DOHH2 (cell line): ENCODE data around the gene LKAAEAR1.

Source experiments
- EZH2phosphoT487 ChIP-seq: fragments of 200-600 bp; sonication (generic); IDR thresholded peaks from 2 replicates; pipeline ENCODE4 v1.6.1; 2017; ENCODE audit warnings: borderline replicate concordance, mild to moderate bottlenecking, antibody characterized with exemption, low read length, moderate library complexity, mixed read lengths
- TF ChIP-seq, protein P1 (sequence below): fragments of 200-600 bp; sonication (generic); IDR thresholded peaks from one replicate; pipeline ENCODE4 v1.5.1; 2014; ENCODE audit warnings: antibody characterized with exemption, mild to moderate bottlenecking, low read depth, low read length; ENCODE audit not compliant: poor library complexity, severe bottlenecking

DNA sequence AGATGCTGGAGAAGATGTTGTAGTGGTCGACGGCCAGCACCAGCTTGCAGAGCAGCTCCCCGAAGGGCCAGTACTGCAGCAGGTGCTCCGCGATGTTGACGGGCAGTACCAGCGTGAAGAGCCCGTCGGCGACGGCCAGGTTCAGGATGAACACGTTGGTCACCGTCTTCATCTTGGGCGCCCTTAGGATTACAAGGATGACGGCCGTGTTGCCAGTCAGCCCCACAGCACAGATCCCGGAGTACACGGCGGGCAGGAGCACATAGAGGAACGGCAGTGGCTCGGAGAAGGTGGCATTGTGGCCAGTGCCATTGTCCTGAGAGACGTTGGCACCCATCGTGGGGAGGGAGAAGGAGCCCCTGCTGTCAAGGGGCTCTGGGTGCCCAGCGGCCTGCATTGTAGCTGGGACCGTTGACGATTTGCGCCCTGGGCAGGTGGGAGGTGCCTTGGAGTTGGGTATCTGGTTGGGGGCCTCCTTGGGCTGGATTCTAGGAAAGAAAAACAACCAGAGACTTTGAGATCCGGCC lies 22.3 kb upstream of the LKAAEAR1 start:
- TF ChIP-seq, protein P1, sequence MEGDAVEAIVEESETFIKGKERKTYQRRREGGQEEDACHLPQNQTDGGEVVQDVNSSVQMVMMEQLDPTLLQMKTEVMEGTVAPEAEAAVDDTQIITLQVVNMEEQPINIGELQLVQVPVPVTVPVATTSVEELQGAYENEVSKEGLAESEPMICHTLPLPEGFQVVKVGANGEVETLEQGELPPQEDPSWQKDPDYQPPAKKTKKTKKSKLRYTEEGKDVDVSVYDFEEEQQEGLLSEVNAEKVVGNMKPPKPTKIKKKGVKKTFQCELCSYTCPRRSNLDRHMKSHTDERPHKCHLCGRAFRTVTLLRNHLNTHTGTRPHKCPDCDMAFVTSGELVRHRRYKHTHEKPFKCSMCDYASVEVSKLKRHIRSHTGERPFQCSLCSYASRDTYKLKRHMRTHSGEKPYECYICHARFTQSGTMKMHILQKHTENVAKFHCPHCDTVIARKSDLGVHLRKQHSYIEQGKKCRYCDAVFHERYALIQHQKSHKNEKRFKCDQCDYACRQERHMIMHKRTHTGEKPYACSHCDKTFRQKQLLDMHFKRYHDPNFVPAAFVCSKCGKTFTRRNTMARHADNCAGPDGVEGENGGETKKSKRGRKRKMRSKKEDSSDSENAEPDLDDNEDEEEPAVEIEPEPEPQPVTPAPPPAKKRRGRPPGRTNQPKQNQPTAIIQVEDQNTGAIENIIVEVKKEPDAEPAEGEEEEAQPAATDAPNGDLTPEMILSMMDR, result no peak
- TF ChIP-seq EZH2phosphoT487, result no peak
